WI38 (cell line): ENCODE data around the gene BRF1.
A peak's percentile ranks its signal among the peaks of the same experiment; 100 is the strongest.
"Not testable (repeated sequence)": the region's sequence is repeated elsewhere in the genome, so short reads cannot be mapped to it uniquely, and the experiment has no call there.

Source experiments
- H3K4me3 ChIP-seq: 2 replicates; pipeline ENCODE4 v1.5.1; 2011; ENCODE audit warnings: low read depth, mild to moderate bottlenecking, control low read depth, low read length
- TF ChIP-seq, protein P1 (sequence below): IDR thresholded peaks from 2 replicates; pipeline ENCODE4 v1.5.1; 2012; ENCODE audit warnings: low read depth, mild to moderate bottlenecking, control low read depth, low read length

The BRF1 gene

DNA sequence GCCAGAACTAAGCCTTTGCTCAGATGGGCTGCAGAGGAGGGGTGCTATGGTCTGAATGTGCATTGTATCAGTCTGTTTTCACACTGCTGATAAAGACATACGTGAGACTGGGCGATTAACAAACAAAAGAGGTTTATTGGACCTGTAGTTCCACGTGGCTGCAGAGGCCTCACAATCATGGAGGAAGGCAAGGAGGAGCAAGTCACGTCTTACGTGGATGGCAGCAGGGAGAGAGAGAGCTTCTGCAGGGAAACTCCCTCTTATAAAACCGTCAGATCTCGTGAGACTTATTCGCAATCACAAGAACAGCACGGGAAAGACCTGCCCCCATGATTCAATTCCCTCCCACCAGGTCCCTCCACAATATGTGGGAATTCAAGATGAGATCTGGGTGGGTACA lies 3.8 kb upstream of the BRF1 start:
- no peak overlapping the region for H3K4me3 ChIP-seq
- TF ChIP-seq, protein P1, sequence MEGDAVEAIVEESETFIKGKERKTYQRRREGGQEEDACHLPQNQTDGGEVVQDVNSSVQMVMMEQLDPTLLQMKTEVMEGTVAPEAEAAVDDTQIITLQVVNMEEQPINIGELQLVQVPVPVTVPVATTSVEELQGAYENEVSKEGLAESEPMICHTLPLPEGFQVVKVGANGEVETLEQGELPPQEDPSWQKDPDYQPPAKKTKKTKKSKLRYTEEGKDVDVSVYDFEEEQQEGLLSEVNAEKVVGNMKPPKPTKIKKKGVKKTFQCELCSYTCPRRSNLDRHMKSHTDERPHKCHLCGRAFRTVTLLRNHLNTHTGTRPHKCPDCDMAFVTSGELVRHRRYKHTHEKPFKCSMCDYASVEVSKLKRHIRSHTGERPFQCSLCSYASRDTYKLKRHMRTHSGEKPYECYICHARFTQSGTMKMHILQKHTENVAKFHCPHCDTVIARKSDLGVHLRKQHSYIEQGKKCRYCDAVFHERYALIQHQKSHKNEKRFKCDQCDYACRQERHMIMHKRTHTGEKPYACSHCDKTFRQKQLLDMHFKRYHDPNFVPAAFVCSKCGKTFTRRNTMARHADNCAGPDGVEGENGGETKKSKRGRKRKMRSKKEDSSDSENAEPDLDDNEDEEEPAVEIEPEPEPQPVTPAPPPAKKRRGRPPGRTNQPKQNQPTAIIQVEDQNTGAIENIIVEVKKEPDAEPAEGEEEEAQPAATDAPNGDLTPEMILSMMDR, result no peak

DNA sequence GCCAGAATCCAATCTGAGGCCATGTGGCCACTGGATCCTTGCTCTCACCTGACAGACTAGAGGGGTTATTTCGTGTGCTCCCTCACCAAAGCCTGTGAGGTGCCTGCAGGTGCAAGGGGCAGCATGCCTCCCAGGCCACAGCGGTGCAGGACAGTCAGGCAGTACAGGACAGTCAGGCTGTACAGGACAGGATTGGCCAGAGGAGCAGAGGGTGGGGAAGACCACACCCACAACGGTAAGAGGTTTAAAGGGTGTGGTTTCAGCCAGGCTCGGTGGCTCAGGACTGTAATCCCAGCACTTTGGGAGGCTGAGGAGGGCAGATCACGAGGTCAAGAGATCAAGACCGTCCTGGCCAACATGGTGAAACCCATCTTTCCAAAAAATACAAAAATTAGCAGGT lies 3.1 kb upstream of the BRF1 start:
- H3K4me3 ChIP-seq, result no peak overlapping the region
- TF ChIP-seq, protein P1, result no peak

DNA sequence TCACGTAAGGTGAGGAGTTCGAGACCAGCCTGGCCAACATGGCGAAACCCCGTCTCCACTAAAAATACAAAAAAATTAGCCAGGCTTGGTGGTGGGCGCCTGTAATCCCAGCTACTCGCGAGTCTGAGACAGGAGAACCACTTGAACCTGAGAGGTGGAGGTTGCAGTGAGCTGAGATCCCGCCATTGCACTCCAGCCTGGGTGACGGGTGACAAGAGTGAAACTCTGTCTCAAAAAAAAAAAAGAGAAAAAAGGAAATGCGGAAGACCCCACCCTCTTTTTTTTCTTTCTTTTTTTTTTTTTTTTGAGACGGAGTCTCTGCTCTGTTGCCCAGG lies 1.1 kb upstream of the BRF1 start:
- not testable (repeated sequence) for H3K4me3 ChIP-seq

DNA sequence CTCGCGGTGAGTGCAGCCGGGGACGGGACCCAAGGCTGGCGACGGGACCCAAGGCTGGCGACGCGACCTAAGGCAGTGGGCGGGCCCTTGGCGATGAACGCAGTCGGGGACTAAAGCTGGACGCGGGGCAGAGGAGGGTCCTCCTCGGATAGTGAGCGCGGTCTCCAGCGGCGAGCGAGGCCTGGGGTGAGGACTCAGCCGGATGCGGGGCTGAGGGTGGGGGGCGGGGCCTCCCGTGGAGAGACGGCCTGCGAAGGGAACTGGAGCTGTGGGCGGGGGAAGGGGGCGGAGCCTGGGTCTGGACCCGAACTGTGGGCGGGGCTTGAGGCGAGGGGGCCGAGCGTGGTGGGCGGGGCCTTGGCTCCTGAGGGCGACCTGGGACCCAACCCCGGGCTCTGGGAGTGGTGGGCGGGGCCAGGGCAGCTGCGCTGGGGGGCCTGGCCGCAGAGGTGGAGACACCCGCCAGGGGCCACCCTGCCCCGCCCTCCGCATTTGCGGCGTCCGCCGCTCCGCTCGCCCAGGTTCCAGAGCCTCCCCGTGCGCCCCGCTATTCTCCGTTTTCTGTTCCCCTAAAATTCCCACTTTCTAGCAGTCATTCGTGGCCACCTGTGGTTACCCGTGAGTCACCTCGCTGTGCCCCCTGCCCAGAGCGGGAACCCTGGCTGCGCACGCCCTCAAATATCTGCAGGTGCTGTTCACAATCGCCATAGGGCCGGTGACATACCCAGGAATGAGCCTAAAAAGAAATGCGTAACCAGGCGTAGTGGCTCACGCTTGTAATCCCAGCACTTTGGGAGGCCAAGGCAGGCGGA lies 508 bp upstream of the BRF1 start:
- TF ChIP-seq, protein P1, result no peak
- H3K4me3 ChIP-seq, result peak overlapping the region; percentile 85

DNA sequence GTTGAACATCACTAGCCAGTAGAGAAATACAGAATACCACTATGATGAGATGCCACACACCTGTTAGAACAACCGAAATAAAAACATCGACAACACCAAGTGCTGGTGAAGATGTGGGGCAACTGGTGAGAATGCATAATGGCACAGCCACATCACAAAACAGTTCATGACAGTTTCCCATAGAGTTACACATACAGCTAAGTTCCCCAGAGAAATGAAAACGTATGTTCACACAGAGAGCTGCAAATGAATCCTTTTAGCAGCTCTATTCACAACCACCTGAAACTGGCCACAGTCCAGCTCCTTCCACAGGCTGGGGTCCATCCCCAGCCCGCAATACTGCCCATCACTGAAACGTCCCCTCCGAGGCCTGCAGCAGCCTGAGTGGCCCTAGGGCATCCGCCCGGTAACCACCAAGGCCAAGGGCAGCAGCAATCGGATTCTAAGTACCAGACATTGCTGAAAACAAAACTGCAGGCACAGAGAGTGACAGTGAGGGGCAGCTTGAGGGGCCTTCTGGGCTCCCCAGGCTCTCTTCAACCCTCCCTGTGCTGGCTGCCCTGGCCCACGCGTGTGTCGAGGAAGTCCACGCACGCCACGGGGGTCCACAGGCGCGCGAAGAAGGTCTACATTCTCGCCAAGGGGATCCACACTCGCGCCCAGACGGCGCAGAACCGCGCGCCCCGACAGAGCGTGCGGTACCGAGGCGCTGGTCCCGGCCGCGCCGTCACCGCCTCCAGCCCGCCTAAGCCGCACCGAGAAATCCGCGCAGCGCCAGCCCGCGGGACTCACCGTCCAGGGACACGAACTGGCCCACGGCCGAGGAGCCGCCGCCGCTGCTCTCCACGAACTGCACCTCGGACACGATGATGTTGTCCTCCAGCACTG lies 903 bp downstream of the BRF1 start:
- TF ChIP-seq, protein P1, result no peak
- peak overlapping the region; percentile 85 for H3K4me3 ChIP-seq

DNA sequence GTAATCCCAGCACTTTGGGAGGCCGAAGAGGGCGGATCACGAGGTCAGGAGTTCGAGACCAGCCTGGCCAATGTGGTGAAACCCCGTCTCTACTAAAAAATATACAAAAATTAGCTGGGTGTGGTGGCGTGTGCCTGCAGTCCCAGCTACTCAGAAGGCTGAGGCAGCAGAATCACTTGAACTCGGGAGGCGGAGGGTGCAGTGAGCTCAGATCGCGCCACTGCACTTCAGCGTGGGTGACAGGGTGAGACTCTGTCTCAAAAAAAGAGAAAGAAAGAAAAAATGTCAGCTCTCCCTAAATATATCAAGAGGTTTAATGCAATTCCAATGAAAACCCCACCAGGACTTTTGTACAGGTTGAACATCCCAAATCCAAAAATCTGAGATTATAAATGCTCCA lies 3.5 kb downstream of the BRF1 start:
- not testable (repeated sequence) for H3K4me3 ChIP-seq

DNA sequence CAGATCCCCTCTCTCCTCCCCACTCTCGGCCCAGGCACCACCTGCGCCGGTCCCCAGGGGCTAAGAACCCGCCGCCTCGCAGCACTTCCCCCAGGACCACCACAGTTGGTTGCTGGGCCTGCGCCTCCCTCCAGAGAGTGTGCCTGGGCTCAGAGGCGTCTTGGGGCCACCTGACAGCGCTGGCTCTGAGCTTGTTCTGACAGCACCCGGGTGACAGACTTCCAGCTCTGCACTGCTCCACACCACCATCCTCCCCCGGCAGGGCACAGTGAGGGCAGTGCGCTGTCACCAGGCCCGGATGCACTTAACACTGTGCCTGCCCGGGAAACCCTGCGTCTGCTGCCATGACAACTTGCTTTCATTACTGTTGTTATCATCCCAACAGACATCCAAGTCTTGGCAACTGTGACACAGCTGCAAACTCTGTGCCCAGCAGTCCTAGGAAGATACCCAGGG lies 6.6 kb downstream of the BRF1 start:
- TF ChIP-seq, protein P1, result no peak

DNA sequence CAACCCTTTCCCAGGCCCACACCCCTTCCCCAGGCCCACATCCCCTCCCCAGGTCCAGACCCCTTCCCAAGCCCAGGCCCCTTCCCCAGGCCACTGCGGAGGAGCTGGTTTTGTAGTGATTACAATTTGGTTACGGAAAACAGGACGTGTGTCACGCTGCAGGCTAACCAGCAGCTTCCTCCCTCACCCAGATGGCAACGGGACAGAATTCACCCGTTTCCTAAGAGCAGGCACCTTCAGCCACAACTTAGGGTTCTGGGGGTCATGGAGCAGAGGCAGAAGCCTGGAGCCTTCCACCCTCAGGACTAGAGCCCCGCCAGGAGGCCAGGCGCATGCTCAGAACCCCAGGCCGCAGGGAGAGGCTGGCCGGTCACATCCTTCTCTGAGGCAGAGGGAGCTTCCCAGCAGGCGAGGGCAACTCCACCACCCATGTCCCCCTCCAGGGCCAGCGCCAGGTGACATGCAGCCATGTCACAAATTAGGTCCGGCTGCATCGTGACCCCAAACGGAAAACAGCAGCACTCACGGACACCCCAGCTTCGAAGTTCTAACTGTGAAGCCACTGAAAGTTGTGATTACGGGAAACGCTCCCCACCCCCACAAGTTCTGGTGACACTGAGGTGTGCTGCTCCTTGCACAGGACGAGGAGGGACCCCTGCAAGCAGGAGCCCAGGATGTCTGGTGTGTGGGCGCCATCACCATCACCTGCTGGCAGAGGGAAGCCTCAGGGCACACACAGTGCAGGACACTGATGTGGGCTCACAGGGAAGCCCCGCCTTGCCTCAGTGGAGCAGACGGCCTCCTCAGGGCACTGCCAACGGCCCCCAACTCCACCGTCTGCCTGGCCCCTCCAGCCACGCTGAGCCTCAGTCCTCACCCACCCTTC lies 7.7 kb downstream of the BRF1 start:
- TF ChIP-seq, protein P1, result no peak
- H3K4me3 ChIP-seq, result no peak overlapping the region

More for the DNA sequence above, 6.6 kb downstream of the BRF1 start:
- H3K4me3 ChIP-seq, result no peak overlapping the region
